Pancreas (tissue), 10 donors: ENCODE measurements around the gene ISLR2. TPM values are rescaled to one million over a fixed set of nuclear protein-coding genes. Genes with fewer than 3 reads are reported as not detected.

Source experiments
- ATAC-seq, 4 donors: fragments of 200-7000 bp; cut with Tn5 transposase; one replicate each; pipeline versions ENCODE4 v1.8.0 to v1.9.1; 2020; ENCODE audit warnings: mild to moderate bottlenecking in 4 of 4, moderate library complexity in 4 of 4
- DNase-seq, 6 donors: peaks; one replicate each; pipeline ENCODE4 v3.0.0-alpha.2; 2020
- FAIRE-seq: peaks from 2 replicates; lab custom pipeline; 2012; peaks lifted over from hg19 to GRCh38; lab: Jason Lieb, UNC
- H3K27ac ChIP-seq, 4 donors: fragments of 200-600 bp; sonication (generic); 1 replicate in 3 of 4; 2 replicates in 1 of 4; pipeline versions ENCODE4 v1.5.0 to v1.8.0; 2020
- H3K27me3 ChIP-seq, 4 donors: fragments of 200-600 bp; one replicate each; pipeline ENCODE4 v1.8.0; 2021
- H3K36me3 ChIP-seq, 3 donors: fragments of 200-600 bp; sonication (generic) in 1 of 3; one replicate each; pipeline versions ENCODE4 v1.5.0 to v1.8.0; 2020 to 2021
- H3K4me1 ChIP-seq, 3 donors: fragments of 200-600 bp; one replicate each; pipeline ENCODE4 v1.8.0; 2021
- H3K4me3 ChIP-seq, 4 donors: fragments of 200-600 bp; sonication (generic) in 2 of 4; one replicate each; pipeline versions ENCODE4 v1.5.0 to v1.8.0; 2020 to 2021
- H3K9me3 ChIP-seq, 4 donors: fragments of 200-600 bp; one replicate each; pipeline ENCODE4 v1.8.0; 2021
- CTCF ChIP-seq, 4 donors: fragments of 200-600 bp; sonication (generic) in 3 of 4; IDR thresholded peaks; one replicate each; pipeline versions ENCODE4 v1.5.0 to v1.8.0; 2021; ENCODE audit warnings: antibody characterized with exemption in 4 of 4
- WGBS, 2 donors: extraction: QIAGEN DNeasy Blood & Tissue Kit; methylation state at CpG; one replicate each; pipeline ENCODE4 v1.1.7; 2013; 5-methylcytosine and 5-hydroxymethylcytosine counted together
- intact Hi-C, 3 donors: fragments of 100-400 bp; cut with DNase I; formaldehyde crosslinking; loops; one replicate each; pipeline versions ENCODE4 v1.11.1 to v1.14.2; 2022
- polyA plus RNA-seq, 2 donors: library from polyadenylated mRNA; stranded (reverse); fragments of 200-250 nt; gene quantifications; one replicate each; pipeline ENCODE4 v1.2.3, GENCODE V29; 2013
- total RNA-seq, 6 donors: library from RNA; stranded (reverse); fragmentation: NEBNext Ultra II Directional in 4 of 6; extraction: Animal tissue kit (Norgen Biotek cat#: 25700) in 4 of 6; gene quantifications; one replicate each; pipeline versions ENCODE4 v1.2.1 to v1.2.4, GENCODE V29; 2021 to 2023
- donor health status: healthy with polysubstance abuse.
- donor health status: DM: no; HTN: no; CAD: no; lungs with moderate emphysema.
- donor health status: DM: no; HTN: no; CAD: no.
- donor health status: control.
- donor health status: control.
- donor health status: Bipolar disorder and iron deficiency.
- donor health status: DM: yes; HTN: yes; CAD: no.
- donor health status: DM: no; HTN: no; CAD: no.
- donor health status: DM: no; HTN: no; CAD: no.
- donor health status: DM: yes; HTN: yes; CAD: no.

Gene ISLR2
- total and polyA plus RNA-seq, 8 donors = 0.08 to 0.50 (median 0.22) TPM

DNA sequence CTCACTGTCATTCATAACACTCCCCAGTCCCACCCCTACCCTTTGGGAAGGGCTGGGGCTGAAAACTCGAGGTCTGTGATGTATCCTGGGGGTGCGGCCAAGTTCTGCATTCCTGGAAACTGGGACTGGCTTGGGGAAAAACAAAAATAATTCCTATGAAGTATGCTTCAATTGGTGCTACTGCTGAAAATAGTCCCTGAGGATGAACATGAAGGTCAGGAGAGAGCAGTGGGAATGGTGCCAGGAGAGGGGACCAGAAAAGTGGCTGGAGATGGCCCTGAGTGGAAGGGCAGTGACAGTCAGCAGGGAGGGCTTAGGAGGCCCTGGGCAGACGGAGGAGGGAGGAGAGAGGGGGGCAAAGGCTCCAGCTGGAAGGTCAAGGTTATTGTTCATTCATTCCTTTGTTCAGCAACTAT is 38.3 kb downstream of the ISLR2 start:
- intact Hi-C loops = no loop called here
- Histone ChIP-seq H3K27ac (no peak overlapping the region), H3K27me3 (no peaks in the 10 kb centered on the region), H3K4me3 (no peak overlapping the region), H3K36me3 (no peaks in the 10 kb centered on the region), H3K4me1 (no peaks in the 10 kb centered on the region), H3K9me3 (no peaks in the 10 kb centered on the region)
- TF ChIP-seq CTCF (IDR thresholded peaks at IDR 0.05) = no peak
- no peak for ATAC-seq
- FAIRE-seq = no peak
- no peak for DNase-seq
- WGBS, 2 donors = 43 to 58% methylated on average over 3 of the region's 3 CpGs

GRCh38 chr15:74170071-74170844 is 39.9 kb downstream of the ISLR2 start:
- no peak overlapping the region for H3K27ac ChIP-seq
- no peaks in the 10 kb centered on the region for H3K9me3 ChIP-seq
- H3K36me3 ChIP-seq = no peaks in the 10 kb centered on the region
- WGBS, 2 donors = 80% methylated on average over 15 of the region's 15 CpGs
- no peak overlapping the region for H3K4me3 ChIP-seq
- TF ChIP-seq CTCF (IDR thresholded peaks at IDR 0.05) = no peak
- ATAC-seq = no peak
- FAIRE-seq = no peak
- no peaks in the 10 kb centered on the region for H3K27me3 ChIP-seq
- H3K4me1 ChIP-seq = no peaks in the 10 kb centered on the region
- intact Hi-C loops = no loop called here
- DNase-seq = no peak

DNA sequence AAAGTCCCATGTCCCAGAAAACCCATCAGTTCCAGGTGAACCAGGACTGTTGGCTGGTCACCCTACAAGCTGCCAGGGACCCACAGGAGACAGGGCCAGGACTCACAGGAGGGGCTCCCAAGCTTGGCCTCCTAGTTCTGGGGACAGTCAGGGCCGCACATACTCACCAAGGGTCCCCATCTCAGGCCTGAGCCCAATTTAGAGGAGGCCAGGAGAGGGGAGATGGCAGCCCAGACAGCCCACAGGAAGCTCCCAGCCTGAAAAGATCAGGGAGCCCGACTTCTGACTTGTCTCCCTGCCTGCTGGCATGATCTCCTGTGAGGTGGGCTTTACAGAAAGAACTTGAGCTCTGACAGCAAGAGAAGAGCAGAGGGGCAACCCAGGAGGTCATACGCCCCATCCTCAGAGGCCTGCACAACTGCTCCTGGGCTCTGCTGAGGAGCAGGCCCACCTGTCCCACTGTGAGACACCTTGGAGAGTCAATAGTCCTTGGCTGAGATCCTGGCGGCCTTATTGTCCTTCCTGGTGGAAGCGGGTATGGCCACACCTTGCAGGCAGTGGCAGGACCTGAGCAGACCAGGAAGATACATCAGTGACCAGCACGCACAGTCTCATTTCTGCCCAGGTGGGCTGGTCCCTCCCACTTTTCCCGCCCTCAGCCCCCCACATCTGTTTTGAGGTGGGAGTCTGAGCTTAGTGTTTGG is 40.6 kb downstream of the ISLR2 start:
- Histone ChIP-seq H3K4me3 (no peak overlapping the region), H3K27ac (no peak overlapping the region), H3K36me3 (no peaks in the 10 kb centered on the region), H3K9me3 (no peaks in the 10 kb centered on the region), H3K27me3 (no peaks in the 10 kb centered on the region), H3K4me1 (no peaks in the 10 kb centered on the region)
- WGBS, 2 donors = 78 to 89% methylated on average over 7 of the region's 7 CpGs
- FAIRE-seq = no peak
- ATAC-seq = no peak
- DNase-seq = peak in 1 of 6 donors; percentile 21
- intact Hi-C loops = no loop called here
- no peak for TF ChIP-seq CTCF (IDR thresholded peaks at IDR 0.05)

- intact Hi-C loops = no loop called here
Measured at GRCh38 chr15:74171965-74172541, 41.7 kb downstream of the ISLR2 start.

More at GRCh38 chr15:74171965-74172541, 41.7 kb downstream of the ISLR2 start:
- no peaks in the 10 kb centered on the region for H3K27me3 ChIP-seq
- no peak for ATAC-seq
- WGBS, 2 donors = 70 to 89% methylated on average over 1 of the region's 1 CpG
- TF ChIP-seq CTCF (IDR thresholded peaks at IDR 0.05) = no peak
- no peak for DNase-seq
- H3K4me1 ChIP-seq = no peaks in the 10 kb centered on the region
- H3K4me3 ChIP-seq = no peak overlapping the region
- FAIRE-seq = no peak
- no peaks in the 10 kb centered on the region for H3K36me3 ChIP-seq
- H3K27ac ChIP-seq = no peak overlapping the region
- no peaks in the 10 kb centered on the region for H3K9me3 ChIP-seq
